CD4-positive, alpha-beta memory T cell (primary cell): Measurements from ENCODE around the gene TTLL11. TPM values are rescaled to one million over a fixed set of nuclear protein-coding genes. Genes with fewer than 3 reads are reported as not detected.

Experiments used
- CTCF ChIA-PET: fragments of 350-600 bp; sonication (Branson Sonifier 250); formaldehyde crosslinking; loops from one replicate; lab custom pipeline; 2021; ENCODE audit warnings: inconsistent platforms; ENCODE audit not compliant: partially characterized antibody; lab: Charles Lee
- POLR2A ChIA-PET: fragments of 350-600 bp; sonication (Branson Sonifier 250); formaldehyde crosslinking; loops from one replicate; lab custom pipeline; 2021; ENCODE audit not compliant: partially characterized antibody; lab: Charles Lee
- DNase-seq, 5 donors: peaks; one replicate each; pipeline versions ENCODE4 v3.0.0 to v3.0.0-alpha.2; 2020 to 2022; ENCODE audit warnings: mixed read lengths in 1 of 5
- H3K27ac ChIP-seq: one replicate; pipeline ENCODE4 v1.7.0; 2013; ENCODE audit warnings: low read depth, low read length
- H3K27me3 ChIP-seq: 2 replicates; pipeline ENCODE4 v1.7.0; 2013; ENCODE audit warnings: mild to moderate bottlenecking, low read length, moderate library complexity; ENCODE audit not compliant: insufficient read depth
- H3K36me3 ChIP-seq: 2 replicates; pipeline ENCODE4 v1.7.0; 2013; ENCODE audit warnings: mild to moderate bottlenecking, low read length, moderate library complexity; ENCODE audit not compliant: insufficient read depth
- H3K4me1 ChIP-seq: 2 replicates; pipeline ENCODE4 v1.7.0; 2013; ENCODE audit warnings: mild to moderate bottlenecking, low read length, moderate library complexity; ENCODE audit not compliant: insufficient read depth
- H3K4me3 ChIP-seq, 2 donors: one replicate each; pipeline ENCODE4 v1.7.0; 2013; ENCODE audit warnings: low read length in 2 of 2, mild to moderate bottlenecking in 1 of 2
- H3K9me3 ChIP-seq, 2 donors: one replicate each; pipeline ENCODE4 v1.7.0; 2013; ENCODE audit warnings: low read length in 2 of 2, control low read depth in 1 of 2; ENCODE audit not compliant: control insufficient read depth in 1 of 2
- H3K27ac Mint-ChIP-seq, 7 donors: one replicate each; pipeline ENCODE4 v1.8.0; 2020 to 2021; ENCODE audit warnings: mixed read lengths in 7 of 7, mild to moderate bottlenecking in 6 of 7, inconsistent platforms in 3 of 7, moderate library complexity in 3 of 7
- H3K27me3 Mint-ChIP-seq, 2 donors: one replicate each; pipeline ENCODE4 v1.8.0; 2020 to 2021; ENCODE audit warnings: mixed read lengths in 2 of 2
- H3K36me3 Mint-ChIP-seq, 2 donors: one replicate each; pipeline ENCODE4 v1.8.0; 2020 to 2021; ENCODE audit warnings: mixed read lengths in 2 of 2, inconsistent platforms in 1 of 2, mild to moderate bottlenecking in 1 of 2
- H3K4me1 Mint-ChIP-seq, 4 donors: one replicate each; pipeline ENCODE4 v1.8.0; 2020 to 2021; ENCODE audit warnings: mixed read lengths in 4 of 4, mild to moderate bottlenecking in 1 of 4
- H3K4me3 Mint-ChIP-seq, 8 donors: one replicate each; pipeline ENCODE4 v1.8.0; 2020 to 2021; ENCODE audit warnings: mixed read lengths in 8 of 8, mild to moderate bottlenecking in 7 of 8, moderate library complexity in 6 of 8, inconsistent platforms in 3 of 8
- H3K9me3 Mint-ChIP-seq, 8 donors: one replicate each; pipeline ENCODE4 v1.8.0; 2020 to 2021; ENCODE audit warnings: mixed read lengths in 8 of 8, mild to moderate bottlenecking in 5 of 8, inconsistent platforms in 3 of 8, moderate library complexity in 1 of 8
- intact Hi-C: fragments of 100-400 bp; cut with micrococcal nuclease; formaldehyde crosslinking; loops from one replicate; pipeline ENCODE4 v1.15.1; 2023
- polyA plus RNA-seq, 2 donors: library from polyadenylated mRNA; unstranded; fragments of 300-500 nt; fragmentation: Illumina TruSeq; gene quantifications; one replicate each; pipeline ENCODE4 v1.2.3, GENCODE V29; 2021
- total RNA-seq, 2 experiments: library from RNA; stranded (reverse); gene quantifications; one replicate each; pipeline ENCODE4 v1.2.3, GENCODE V29; 2021

TTLL11 gene
- total and polyA plus RNA-seq, 4 experiments from 2014 or later, result 2.7 to 7.8 (median 3.1) TPM

DNA sequence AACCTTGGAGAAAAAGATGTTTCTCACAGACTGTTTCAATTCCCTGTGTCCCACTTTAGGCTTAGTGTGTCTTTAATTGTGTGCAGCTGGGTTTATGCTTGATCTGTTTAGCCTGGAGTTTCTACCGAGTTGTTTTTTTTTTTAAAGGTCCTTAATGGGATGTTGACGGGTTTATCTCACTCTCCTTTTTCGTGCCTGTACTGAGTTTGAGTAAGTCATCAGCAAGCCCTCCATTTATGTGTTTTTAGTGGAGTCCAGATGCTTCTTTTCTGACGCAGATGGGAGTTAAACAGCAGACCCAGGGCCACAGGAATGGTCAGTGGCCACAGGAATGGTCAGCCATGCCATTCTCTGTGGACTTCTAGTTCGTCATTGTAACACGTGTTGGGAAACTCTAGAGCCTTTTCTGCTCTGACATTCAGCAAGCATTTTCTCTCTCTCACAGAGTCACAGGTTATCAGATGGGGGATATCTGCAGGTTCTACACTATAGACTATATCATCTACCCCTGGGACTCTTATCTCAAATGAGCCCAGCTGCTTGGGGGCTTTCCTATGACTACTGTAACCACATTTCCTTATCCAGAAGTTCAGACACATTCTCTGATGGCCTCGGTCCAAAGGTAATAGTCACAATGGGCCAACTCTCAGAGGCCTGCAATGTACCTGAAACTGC lies 190.5 kb downstream of the TTLL11 start:
- H3K27me3 ChIP-seq, result no peaks in the 10 kb centered on the region
- no peak overlapping the region for H3K4me3 ChIP-seq
- no peaks in the 10 kb centered on the region for H3K36me3 ChIP-seq
- no peak overlapping the region for H3K4me3 Mint-ChIP-seq
- H3K9me3 Mint-ChIP-seq, result peaks cover 0 to 7% (median 4%) of the 10 kb centered on the region in 8 donors
- H3K36me3 Mint-ChIP-seq, result no peaks in the 10 kb centered on the region
- intact Hi-C loops, result no loop called here
- no peak for DNase-seq
- no peaks in the 10 kb centered on the region for H3K4me1 ChIP-seq
- CTCF ChIA-PET, result no interaction called here
- no peak overlapping the region for H3K27ac Mint-ChIP-seq
- no peaks in the 10 kb centered on the region for H3K9me3 ChIP-seq
- H3K27me3 Mint-ChIP-seq, result no peaks in the 10 kb centered on the region
- POLR2A ChIA-PET, result no interaction called here
- H3K27ac ChIP-seq, result no peak overlapping the region
- no peaks in the 10 kb centered on the region for H3K4me1 Mint-ChIP-seq

DNA sequence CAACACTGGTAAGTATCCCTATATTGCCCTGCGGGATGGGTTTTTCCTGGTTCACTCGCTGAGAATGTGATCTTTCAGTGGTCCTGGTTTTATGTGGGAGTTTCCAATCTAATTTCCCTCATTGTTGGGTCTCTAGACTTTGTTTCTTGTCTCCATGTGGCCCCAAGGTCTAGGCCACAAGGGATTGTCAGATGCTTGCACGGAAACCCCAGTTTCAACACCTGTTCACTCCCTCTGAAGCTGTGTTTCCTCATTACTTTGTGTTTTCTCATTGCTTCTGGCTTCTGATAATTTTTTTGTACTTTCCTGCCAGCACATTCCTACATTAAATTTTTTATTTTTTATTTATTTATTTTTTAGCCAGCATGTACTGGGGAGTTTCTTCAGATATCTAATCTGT lies 191.5 kb downstream of the TTLL11 start:
- ChIA-PET CTCF (no interaction called here), POLR2A (no interaction called here)
- H3K4me1 ChIP-seq, result no peaks in the 10 kb centered on the region
- Mint-ChIP-seq H3K36me3 (no peaks in the 10 kb centered on the region), H3K4me1 (no peaks in the 10 kb centered on the region), H3K27me3 (no peaks in the 10 kb centered on the region), H3K9me3 (peaks cover 0 to 7% (median 4%) of the 10 kb centered on the region in 8 donors), H3K27ac (no peak overlapping the region), H3K4me3 (no peak overlapping the region)
- H3K27ac ChIP-seq, result no peak overlapping the region
- no peak overlapping the region for H3K4me3 ChIP-seq
- intact Hi-C loops, result no loop called here
- no peaks in the 10 kb centered on the region for H3K9me3 ChIP-seq
- no peak for DNase-seq
- H3K36me3 ChIP-seq, result no peaks in the 10 kb centered on the region
- no peaks in the 10 kb centered on the region for H3K27me3 ChIP-seq

DNA sequence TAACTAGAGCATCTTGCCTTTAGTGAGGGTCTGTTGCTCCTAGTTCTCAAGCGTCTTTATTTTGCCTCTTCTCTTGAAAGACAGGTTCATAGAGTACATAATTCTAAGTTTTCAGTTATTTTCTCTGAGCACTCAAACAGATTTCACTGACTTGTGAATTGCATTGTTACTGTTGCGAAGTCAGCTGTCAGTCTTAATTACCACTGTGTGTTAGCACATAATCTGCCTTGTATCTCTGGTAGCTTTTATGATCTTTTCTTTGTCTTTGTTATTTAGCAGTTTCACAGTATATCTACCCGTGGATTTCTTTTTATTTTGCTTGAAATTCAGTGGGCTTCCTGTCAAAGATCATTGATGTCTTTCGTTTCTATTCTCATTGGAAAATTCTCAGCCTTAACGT lies 192.9 kb downstream of the TTLL11 start:
- ChIA-PET CTCF (no interaction called here), POLR2A (no interaction called here)
- Mint-ChIP-seq H3K4me3 (no peak overlapping the region), H3K27ac (no peak overlapping the region), H3K9me3 (peaks cover 0 to 7% (median 4%) of the 10 kb centered on the region in 8 donors), H3K4me1 (no peaks in the 10 kb centered on the region), H3K36me3 (no peaks in the 10 kb centered on the region), H3K27me3 (no peaks in the 10 kb centered on the region)
- no peaks in the 10 kb centered on the region for H3K27me3 ChIP-seq
- no peak overlapping the region for H3K27ac ChIP-seq
- no peaks in the 10 kb centered on the region for H3K9me3 ChIP-seq
- no peaks in the 10 kb centered on the region for H3K4me1 ChIP-seq
- H3K36me3 ChIP-seq, result no peaks in the 10 kb centered on the region
- DNase-seq, result no peak
- H3K4me3 ChIP-seq, result no peak overlapping the region
- intact Hi-C loops, result no loop called here

GRCh38 chr9:121898856-121899255 lies 194.3 kb downstream of the TTLL11 start:
- no peaks in the 10 kb centered on the region for H3K36me3 Mint-ChIP-seq
- no peak overlapping the region for H3K27ac ChIP-seq
- H3K9me3 Mint-ChIP-seq, result peaks cover 0 to 7% (median 4%) of the 10 kb centered on the region in 8 donors
- POLR2A ChIA-PET, result no interaction called here
- no peak overlapping the region for H3K4me3 Mint-ChIP-seq
- H3K27me3 Mint-ChIP-seq, result no peaks in the 10 kb centered on the region
- H3K9me3 ChIP-seq, result no peaks in the 10 kb centered on the region
- H3K27me3 ChIP-seq, result no peaks in the 10 kb centered on the region
- no peaks in the 10 kb centered on the region for H3K4me1 Mint-ChIP-seq
- H3K36me3 ChIP-seq, result no peaks in the 10 kb centered on the region
- CTCF ChIA-PET, result no interaction called here
- DNase-seq, result no peak
- no peak overlapping the region for H3K4me3 ChIP-seq
- intact Hi-C loops, result no loop called here
- no peaks in the 10 kb centered on the region for H3K4me1 ChIP-seq
- H3K27ac Mint-ChIP-seq, result no peak overlapping the region

DNA sequence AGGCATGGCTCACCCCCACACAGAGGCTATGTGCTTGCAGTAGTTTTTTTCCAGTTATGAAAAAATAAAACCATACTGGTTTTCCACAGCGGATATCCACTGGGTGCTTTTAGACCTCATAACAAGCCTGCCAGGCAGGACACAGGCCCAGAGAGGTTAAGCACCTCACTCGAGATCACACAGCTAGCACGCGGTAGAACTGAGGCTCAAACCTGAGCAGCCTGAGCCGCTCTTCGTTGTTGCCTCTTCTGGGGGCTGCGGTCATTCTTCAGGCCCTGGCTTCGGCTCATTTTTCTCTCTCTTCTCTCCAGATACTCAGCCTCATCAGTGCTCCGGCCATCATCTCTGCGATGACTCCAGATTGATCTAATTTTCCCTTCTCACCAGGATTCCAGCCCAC lies 196.0 kb downstream of the TTLL11 start:
- H3K9me3 Mint-ChIP-seq, result peaks cover 0 to 7% (median 4%) of the 10 kb centered on the region in 8 donors
- H3K27ac Mint-ChIP-seq, result peak overlapping the region in 1 of 7 donors; percentile 28
- H3K27me3 ChIP-seq, result no peaks in the 10 kb centered on the region
- H3K27ac ChIP-seq, result no peak overlapping the region
- H3K4me3 ChIP-seq, result no peak overlapping the region
- intact Hi-C loops, result no loop called here
- CTCF ChIA-PET, result no interaction called here
- POLR2A ChIA-PET, result no interaction called here
- H3K9me3 ChIP-seq, result no peaks in the 10 kb centered on the region
- no peak for DNase-seq
- no peak overlapping the region for H3K4me3 Mint-ChIP-seq
- H3K4me1 Mint-ChIP-seq, result no peaks in the 10 kb centered on the region
- no peaks in the 10 kb centered on the region for H3K27me3 Mint-ChIP-seq
- H3K4me1 ChIP-seq, result no peaks in the 10 kb centered on the region
- no peaks in the 10 kb centered on the region for H3K36me3 ChIP-seq
- H3K36me3 Mint-ChIP-seq, result no peaks in the 10 kb centered on the region

DNA sequence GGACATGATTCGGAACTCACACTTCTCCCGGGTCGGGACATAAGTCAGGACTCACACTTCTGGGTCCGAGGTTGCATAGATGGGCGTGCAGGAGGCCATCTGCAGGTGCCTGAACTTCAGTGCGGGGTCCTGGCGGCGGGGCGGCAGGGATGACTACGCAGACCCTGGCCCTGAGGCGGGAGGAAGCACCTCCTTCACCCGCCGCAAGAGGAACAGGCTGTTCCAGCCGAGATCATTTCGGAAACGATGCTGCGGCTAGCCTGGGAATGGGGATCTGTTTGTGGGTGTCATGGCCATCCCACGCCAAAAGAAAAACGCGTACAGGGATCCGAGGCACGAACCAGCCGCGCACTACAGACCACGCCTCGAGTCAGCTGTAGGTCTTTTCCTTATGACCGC lies 196.6 kb downstream of the TTLL11 start:
- Mint-ChIP-seq H3K4me1 (no peaks in the 10 kb centered on the region), H3K36me3 (no peaks in the 10 kb centered on the region), H3K27me3 (no peaks in the 10 kb centered on the region), H3K4me3 (no peak overlapping the region), H3K9me3 (peaks cover 0 to 7% (median 4%) of the 10 kb centered on the region in 8 donors), H3K27ac (no peak overlapping the region)
- Histone ChIP-seq H3K27ac (no peak overlapping the region), H3K36me3 (no peaks in the 10 kb centered on the region), H3K27me3 (no peaks in the 10 kb centered on the region), H3K9me3 (no peaks in the 10 kb centered on the region), H3K4me1 (no peaks in the 10 kb centered on the region), H3K4me3 (no peak overlapping the region)
- POLR2A ChIA-PET, result no interaction called here
- CTCF ChIA-PET, result no interaction called here
- DNase-seq, result no peak
- intact Hi-C loops, result no loop called here

GRCh38 chr9:121895818-121896544 lies 197.1 kb downstream of the TTLL11 start:
- intact Hi-C loops, result no loop called here
- no peak for DNase-seq
- H3K27me3 ChIP-seq, result no peaks in the 10 kb centered on the region

More at GRCh38 chr9:121895818-121896544, 197.1 kb downstream of the TTLL11 start:
- ChIA-PET CTCF (no interaction called here), POLR2A (no interaction called here)
- H3K9me3 ChIP-seq, result no peaks in the 10 kb centered on the region
- H3K27ac ChIP-seq, result no peak overlapping the region
- Mint-ChIP-seq H3K9me3 (peaks cover 0 to 7% (median 3%) of the 10 kb centered on the region in 8 donors), H3K4me3 (no peak overlapping the region), H3K27me3 (no peaks in the 10 kb centered on the region), H3K4me1 (no peaks in the 10 kb centered on the region), H3K27ac (no peak overlapping the region), H3K36me3 (no peaks in the 10 kb centered on the region)
- H3K4me1 ChIP-seq, result no peaks in the 10 kb centered on the region
- no peaks in the 10 kb centered on the region for H3K36me3 ChIP-seq
- no peak overlapping the region for H3K4me3 ChIP-seq
